Lower leg skin (tissue), 4 donors: ENCODE results near the gene EDA. TPM values are rescaled to one million over a fixed set of nuclear protein-coding genes. Genes with fewer than 3 reads are reported as not detected.
A peak's percentile ranks its signal among the peaks of the same experiment; 100 is the strongest.

Source experiments
- DNase-seq, 2 donors: peaks; one replicate each; pipeline ENCODE4 v3.0.0-alpha.2; 2019; ENCODE audit warnings: low spot score in 2 of 2
- H3K4me3 ChIP-seq: fragments of 200-600 bp; sonication (generic); 2 replicates; pipeline ENCODE4 v1.5.1; 2017; ENCODE audit warnings: mild to moderate bottlenecking, low read depth; ENCODE audit not compliant: poor library complexity, severe bottlenecking
- POLR2A ChIP-seq, 2 donors: fragments of 450-650 bp; IDR thresholded peaks; one replicate each; pipeline ENCODE4 v1.6.1; 2016 to 2017; ENCODE audit warnings: antibody characterized with exemption in 2 of 2, mild to moderate bottlenecking in 1 of 2, moderate library complexity in 1 of 2
- WGBS, 2 donors: methylation state at CpG; one replicate each; pipeline ENCODE4 v1.1.5; 2018; 5-methylcytosine and 5-hydroxymethylcytosine counted together
- intact Hi-C: fragments of 100-400 bp; cut with DNase I; formaldehyde crosslinking; loops from one replicate; pipeline ENCODE4 v1.15.0; 2023; ENCODE audit warnings: low total_unique reads
- total RNA-seq, 4 donors: library from RNA; depleted of rRNA; stranded (reverse); fragments of >200 nt; gene quantifications; one replicate each; pipeline ENCODE4 v1.1.0, GENCODE V29; 2016
- TF ChIP-seq, protein P1 (sequence below), 3 donors: fragments of 450-650 bp; IDR thresholded peaks; one replicate each; pipeline ENCODE4 v1.5.1; 2016; ENCODE audit warnings: antibody characterized with exemption in 3 of 3, mild to moderate bottlenecking in 3 of 3, moderate library complexity in 2 of 3

Gene EDA
- total RNA-seq, 4 donors from 2014 or later: 3.0 to 9.9 (median 4.5) TPM

DNA sequence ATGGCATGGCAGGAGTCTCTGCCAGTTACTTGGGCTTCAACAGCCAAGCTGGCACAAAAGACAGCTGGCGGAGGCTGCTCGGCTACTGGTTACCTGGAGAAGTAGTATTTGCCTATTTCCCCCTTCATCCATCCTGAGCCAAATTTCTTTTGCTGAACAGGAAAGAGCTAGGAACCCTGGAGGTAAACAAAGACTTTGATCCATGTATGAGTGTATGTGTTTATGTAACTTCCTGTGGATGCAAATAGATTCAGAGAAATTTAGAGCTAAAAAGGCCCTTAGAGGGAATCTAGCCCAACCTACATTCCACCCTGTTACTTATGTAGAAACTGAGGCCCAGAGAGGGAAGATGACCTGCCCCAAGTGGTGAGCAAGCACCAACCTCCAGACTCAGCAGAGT, 422.6 kb downstream of the EDA start:
- intact Hi-C loops: no loop called here
- WGBS, 2 donors: 77 to 78% methylated on average over 2 of the region's 2 CpGs
- no peak for DNase-seq
- H3K4me3 ChIP-seq: no peak overlapping the region
- TF ChIP-seq POLR2A (IDR thresholded peaks at IDR 0.05): no peak
- TF ChIP-seq, protein P1, sequence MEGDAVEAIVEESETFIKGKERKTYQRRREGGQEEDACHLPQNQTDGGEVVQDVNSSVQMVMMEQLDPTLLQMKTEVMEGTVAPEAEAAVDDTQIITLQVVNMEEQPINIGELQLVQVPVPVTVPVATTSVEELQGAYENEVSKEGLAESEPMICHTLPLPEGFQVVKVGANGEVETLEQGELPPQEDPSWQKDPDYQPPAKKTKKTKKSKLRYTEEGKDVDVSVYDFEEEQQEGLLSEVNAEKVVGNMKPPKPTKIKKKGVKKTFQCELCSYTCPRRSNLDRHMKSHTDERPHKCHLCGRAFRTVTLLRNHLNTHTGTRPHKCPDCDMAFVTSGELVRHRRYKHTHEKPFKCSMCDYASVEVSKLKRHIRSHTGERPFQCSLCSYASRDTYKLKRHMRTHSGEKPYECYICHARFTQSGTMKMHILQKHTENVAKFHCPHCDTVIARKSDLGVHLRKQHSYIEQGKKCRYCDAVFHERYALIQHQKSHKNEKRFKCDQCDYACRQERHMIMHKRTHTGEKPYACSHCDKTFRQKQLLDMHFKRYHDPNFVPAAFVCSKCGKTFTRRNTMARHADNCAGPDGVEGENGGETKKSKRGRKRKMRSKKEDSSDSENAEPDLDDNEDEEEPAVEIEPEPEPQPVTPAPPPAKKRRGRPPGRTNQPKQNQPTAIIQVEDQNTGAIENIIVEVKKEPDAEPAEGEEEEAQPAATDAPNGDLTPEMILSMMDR (IDR thresholded peaks at IDR 0.05): no peak

DNA sequence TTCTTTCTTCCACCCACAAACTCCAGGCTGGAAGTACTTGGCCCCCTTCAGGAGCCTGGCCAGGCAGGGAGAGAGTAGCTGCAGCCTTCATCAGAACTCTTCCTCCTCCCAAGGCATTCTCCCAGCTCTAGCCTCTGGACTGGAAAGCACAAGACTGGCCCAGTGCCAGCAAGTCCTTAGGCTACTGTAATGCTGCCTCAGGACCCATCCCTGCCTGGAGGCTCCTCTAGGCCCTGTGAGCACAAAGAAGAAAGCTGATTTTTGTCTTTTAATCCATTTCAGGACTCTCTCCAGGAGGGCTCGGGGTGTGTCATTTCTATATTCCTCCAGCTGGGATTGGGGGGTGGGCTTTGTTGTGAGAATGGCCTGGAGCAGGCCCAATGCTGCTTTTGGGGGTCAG, 423.0 kb downstream of the EDA start:
- intact Hi-C loops: no loop called here
- 80 to 100% methylated on average over 1 of the region's 1 CpG for WGBS, 2 donors
- no peak for TF ChIP-seq POLR2A (IDR thresholded peaks at IDR 0.05)
- TF ChIP-seq, protein P1 (IDR thresholded peaks at IDR 0.05): no peak
- H3K4me3 ChIP-seq: no peak overlapping the region
- no peak for DNase-seq

DNA sequence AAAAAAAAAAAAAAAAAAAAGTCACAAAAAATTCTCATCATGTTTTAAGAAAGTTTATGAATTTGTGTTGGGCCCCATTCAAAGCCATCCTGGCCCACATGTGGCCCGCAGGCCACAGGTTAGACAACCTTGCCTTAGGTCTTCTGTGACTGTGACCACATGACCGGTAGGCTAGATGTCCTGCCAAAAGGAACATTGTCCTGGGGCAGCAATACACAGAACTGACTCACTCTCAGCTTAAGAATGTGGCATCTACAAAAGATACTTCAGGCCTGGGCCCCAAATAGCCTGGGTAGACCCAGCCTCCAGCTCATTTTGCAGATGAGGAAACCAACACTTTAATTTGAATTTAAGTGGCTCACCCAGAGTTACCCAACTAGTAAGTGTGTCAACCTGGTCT, 423.8 kb downstream of the EDA start:
- no peak for DNase-seq
- H3K4me3 ChIP-seq: no peak overlapping the region
- WGBS, 2 donors: 74 to 86% methylated on average over 2 of the region's 2 CpGs
- TF ChIP-seq, protein P1 (IDR thresholded peaks at IDR 0.05): no peak
- no peak for TF ChIP-seq POLR2A (IDR thresholded peaks at IDR 0.05)
- intact Hi-C loops: no loop called here

DNA sequence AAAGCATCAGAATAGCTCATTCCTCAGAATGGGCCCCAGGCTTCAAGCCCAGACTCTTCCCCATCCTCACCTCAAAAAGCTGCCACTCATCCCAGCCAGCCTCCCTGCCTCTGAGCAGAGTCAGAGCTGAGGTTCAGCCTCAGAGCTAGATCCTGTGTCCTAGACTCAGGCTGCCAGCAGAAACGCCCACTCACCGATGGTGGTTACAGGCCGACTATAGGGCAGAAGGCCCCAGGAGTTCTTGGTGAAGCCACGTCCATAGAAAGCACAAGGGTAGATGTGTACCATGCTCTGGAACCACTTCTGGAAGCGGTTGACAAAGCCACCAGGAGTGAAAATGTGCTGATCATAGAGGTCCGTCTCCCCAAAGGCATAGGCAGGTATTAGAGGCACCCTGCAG, 426.1 kb downstream of the EDA start:
- WGBS, 2 donors: 84 to 96% methylated on average over 5 to 6 of the region's 6 CpGs
- no peak overlapping the region for H3K4me3 ChIP-seq
- TF ChIP-seq POLR2A (IDR thresholded peaks at IDR 0.05): no peak
- TF ChIP-seq, protein P1 (IDR thresholded peaks at IDR 0.05): no peak
- intact Hi-C loops: no loop called here
- DNase-seq: peak in 1 of 2 donors; percentile 40

DNA sequence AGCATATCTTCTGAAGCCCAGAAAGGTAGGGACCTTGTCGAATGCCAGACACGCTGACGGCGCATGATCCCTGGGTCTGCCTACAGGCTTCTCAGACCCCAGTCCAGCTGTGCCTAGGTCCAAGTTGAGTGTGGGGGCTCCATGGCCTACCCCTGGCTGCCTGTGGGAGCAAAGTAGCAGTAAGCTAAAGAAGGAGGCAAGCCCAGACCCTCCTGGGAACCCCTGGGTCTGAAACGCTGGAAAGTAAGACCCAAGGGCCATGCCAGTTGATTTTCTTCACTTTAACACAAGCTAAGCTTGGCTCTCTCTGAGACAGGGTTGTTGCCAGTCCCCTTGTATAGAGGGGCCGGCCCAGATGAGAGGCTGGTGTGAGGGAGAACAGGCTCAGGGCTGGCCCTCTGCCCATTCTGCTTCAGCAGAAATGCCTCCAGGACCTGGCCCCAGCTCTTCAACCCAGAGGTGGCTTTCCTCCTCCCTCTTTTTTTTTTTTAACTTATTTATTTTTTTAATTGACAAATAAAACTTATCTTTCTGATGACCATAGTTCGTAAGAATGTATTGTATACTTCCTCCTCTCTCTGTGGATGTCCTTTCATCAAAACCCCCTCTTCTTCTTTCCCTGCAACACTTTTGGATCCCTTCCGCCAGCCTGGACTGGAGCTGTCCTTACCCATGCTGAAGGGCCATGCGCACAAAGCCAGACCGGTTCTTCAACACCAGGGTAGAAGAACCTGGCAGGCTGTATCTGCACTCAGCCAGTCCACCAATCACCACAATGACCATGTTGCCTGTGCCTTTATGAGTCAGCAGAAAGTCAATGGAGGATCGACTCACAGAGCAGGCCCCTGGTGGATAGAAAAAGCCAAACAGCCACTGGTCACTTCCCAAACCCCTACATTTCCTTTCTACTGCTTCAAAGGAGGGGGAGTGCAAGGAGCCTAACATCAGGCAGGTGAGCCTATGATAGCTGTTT, 426.8 kb downstream of the EDA start:
- no peak for TF ChIP-seq POLR2A (IDR thresholded peaks at IDR 0.05)
- TF ChIP-seq, protein P1 (IDR thresholded peaks at IDR 0.05): no peak
- intact Hi-C loops: no loop called here
- no peak overlapping the region for H3K4me3 ChIP-seq
- WGBS, 2 donors: 65 to 85% methylated on average over 7 to 11 of the region's 11 CpGs
- DNase-seq: peak in 1 of 2 donors; percentile 66
